Right atrium auricular region (tissue), 2 donors: ENCODE results near the gene SYNM. TPM values are rescaled to one million over a fixed set of nuclear protein-coding genes. Genes with fewer than 3 reads are reported as not detected.

ENCODE experiments used
- DNase-seq: peaks from one replicate; pipeline ENCODE4 v3.0.0-alpha.2; 2019; ENCODE audit warnings: low spot score
- H3K27ac ChIP-seq, 2 donors: fragments of 200-600 bp; sonication (generic); 1 replicate in 1 of 2; 2 replicates in 1 of 2; pipeline ENCODE4 v1.5.1; 2016 to 2019
- H3K27me3 ChIP-seq, 2 donors: fragments of 200-600 bp; sonication (generic); one replicate each; pipeline versions ENCODE4 v1.5.1 to v1.6.0; 2017 to 2019
- H3K36me3 ChIP-seq: fragments of 200-600 bp; sonication (generic); one replicate; pipeline ENCODE4 v1.5.1; 2016
- H3K4me1 ChIP-seq, 2 donors: fragments of 200-600 bp; sonication (generic); one replicate each; pipeline versions ENCODE4 v1.5.1 to v1.6.0; 2017 to 2019
- H3K4me3 ChIP-seq, 2 donors: fragments of 200-600 bp; sonication (generic); 1 replicate in 1 of 2; 2 replicates in 1 of 2; pipeline ENCODE4 v1.5.1; 2017 to 2019; ENCODE audit warnings: mild to moderate bottlenecking in 1 of 2, moderate library complexity in 1 of 2
- H3K9me3 ChIP-seq, 2 donors: fragments of 200-600 bp; sonication (generic); one replicate each; pipeline ENCODE4 v1.5.1; 2019
- CTCF ChIP-seq, 2 donors: fragments of 200-600 bp; sonication (generic); IDR thresholded peaks; one replicate each; pipeline ENCODE4 v1.5.1; 2019; ENCODE audit warnings: antibody characterized with exemption in 2 of 2
- total RNA-seq, 2 donors: library from RNA; depleted of rRNA; stranded (reverse); fragments of >200 nt; gene quantifications; one replicate each; pipeline ENCODE4 v1.1.0, GENCODE V29; 2016

SYNM gene
- total RNA-seq, 2 donors from 2014 or later = 211 to 258 TPM

- peaks cover 69% of the 10 kb centered on the region for H3K36me3 ChIP-seq
- peaks cover 0 to 58% of the 10 kb centered on the region in 2 donors for H3K4me1 ChIP-seq
- TF ChIP-seq CTCF (IDR thresholded peaks at IDR 0.05) = no peak
- H3K27ac ChIP-seq = no peak overlapping the region
- DNase-seq = no peak
- no peak overlapping the region for H3K4me3 ChIP-seq
- no peaks in the 10 kb centered on the region for H3K9me3 ChIP-seq
- H3K27me3 ChIP-seq = no peaks in the 10 kb centered on the region
Measured at GRCh38 chr15:99118258-99118632, 13.4 kb downstream of the SYNM start.

GRCh38 chr15:99118801-99119546, 14.1 kb downstream of the SYNM start:
- no peak overlapping the region for H3K4me3 ChIP-seq
- H3K4me1 ChIP-seq = peaks cover 0 to 62% of the 10 kb centered on the region in 2 donors
- peaks cover 62% of the 10 kb centered on the region for H3K36me3 ChIP-seq
- no peak for DNase-seq
- H3K27me3 ChIP-seq = no peaks in the 10 kb centered on the region
- peak overlapping the region in 1 of 2 donors; percentile 23 for H3K27ac ChIP-seq
- no peaks in the 10 kb centered on the region for H3K9me3 ChIP-seq
- TF ChIP-seq CTCF (IDR thresholded peaks at IDR 0.05) = no peak

GRCh38 chr15:99120050-99120777, 15.3 kb downstream of the SYNM start:
- TF ChIP-seq CTCF (IDR thresholded peaks at IDR 0.05) = no peak
- H3K27ac ChIP-seq = peak overlapping the region; percentile 2 to 36
- H3K36me3 ChIP-seq = peaks cover 54% of the 10 kb centered on the region
- H3K4me1 ChIP-seq = peaks cover 0 to 65% of the 10 kb centered on the region in 2 donors
- H3K27me3 ChIP-seq = no peaks in the 10 kb centered on the region
- H3K4me3 ChIP-seq = no peak overlapping the region
- no peak for DNase-seq
- H3K9me3 ChIP-seq = no peaks in the 10 kb centered on the region

GRCh38 chr15:99121207-99121606, 16.3 kb downstream of the SYNM start:
- no peak for DNase-seq
- Histone ChIP-seq H3K9me3 (no peaks in the 10 kb centered on the region), H3K36me3 (peaks cover 53% of the 10 kb centered on the region), H3K4me3 (no peak overlapping the region), H3K27me3 (no peaks in the 10 kb centered on the region), H3K27ac (peak overlapping the region; percentile 87 to 93), H3K4me1 (peaks cover 0 to 75% of the 10 kb centered on the region in 2 donors)
- TF ChIP-seq CTCF (IDR thresholded peaks at IDR 0.05) = no peak

- no peak for DNase-seq
- H3K36me3 ChIP-seq = peaks cover 53% of the 10 kb centered on the region
- H3K4me1 ChIP-seq = peaks cover 0 to 77% of the 10 kb centered on the region in 2 donors
- H3K27ac ChIP-seq = peak overlapping the region; percentile 87 to 93
- H3K4me3 ChIP-seq = no peak overlapping the region
- no peaks in the 10 kb centered on the region for H3K9me3 ChIP-seq
- H3K27me3 ChIP-seq = no peaks in the 10 kb centered on the region
- TF ChIP-seq CTCF (IDR thresholded peaks at IDR 0.05) = no peak
Measured at GRCh38 chr15:99121691-99122410, 17.0 kb downstream of the SYNM start.
